Esophagus squamous epithelium (tissue), 4 donors: ENCODE results near the gene PRODH.

ENCODE experiments used
- POLR2A ChIP-seq, 4 donors: fragments of 450-650 bp; IDR thresholded peaks; one replicate each; pipeline ENCODE4 v1.6.1; 2017; ENCODE audit warnings: antibody characterized with exemption in 4 of 4, mild to moderate bottlenecking in 4 of 4, moderate library complexity in 3 of 4
- TF ChIP-seq, protein P1 (sequence below), 6 experiments: fragments of 450-650 bp in 4 of 6; fragments of 200-600 bp in 2 of 6; sonication (generic) in 2 of 6; IDR thresholded peaks; one replicate each; pipeline ENCODE4 v1.5.1; 2016 to 2019; ENCODE audit warnings: antibody characterized with exemption in 6 of 6, mild to moderate bottlenecking in 4 of 6, moderate library complexity in 4 of 6

DNA sequence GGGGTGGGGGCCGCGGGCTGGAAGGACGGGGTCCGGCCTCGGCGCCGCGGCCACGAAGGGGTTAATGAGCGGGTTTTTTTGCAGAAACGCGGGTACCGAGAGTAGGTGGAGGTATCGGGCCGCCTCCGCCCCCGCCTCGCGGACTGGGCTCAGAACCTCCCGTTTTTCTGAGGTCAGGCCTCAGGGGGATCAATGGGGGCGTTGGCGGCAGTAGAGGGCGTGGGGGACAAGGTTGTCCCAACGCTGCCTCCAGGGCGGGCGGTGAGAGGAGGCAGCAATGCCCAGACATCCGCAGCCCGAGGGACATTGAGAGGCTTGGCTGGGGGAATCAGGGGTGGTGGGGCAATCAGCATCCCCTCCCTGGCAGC is 34.8 kb upstream of the PRODH start:
- TF ChIP-seq, protein P1, sequence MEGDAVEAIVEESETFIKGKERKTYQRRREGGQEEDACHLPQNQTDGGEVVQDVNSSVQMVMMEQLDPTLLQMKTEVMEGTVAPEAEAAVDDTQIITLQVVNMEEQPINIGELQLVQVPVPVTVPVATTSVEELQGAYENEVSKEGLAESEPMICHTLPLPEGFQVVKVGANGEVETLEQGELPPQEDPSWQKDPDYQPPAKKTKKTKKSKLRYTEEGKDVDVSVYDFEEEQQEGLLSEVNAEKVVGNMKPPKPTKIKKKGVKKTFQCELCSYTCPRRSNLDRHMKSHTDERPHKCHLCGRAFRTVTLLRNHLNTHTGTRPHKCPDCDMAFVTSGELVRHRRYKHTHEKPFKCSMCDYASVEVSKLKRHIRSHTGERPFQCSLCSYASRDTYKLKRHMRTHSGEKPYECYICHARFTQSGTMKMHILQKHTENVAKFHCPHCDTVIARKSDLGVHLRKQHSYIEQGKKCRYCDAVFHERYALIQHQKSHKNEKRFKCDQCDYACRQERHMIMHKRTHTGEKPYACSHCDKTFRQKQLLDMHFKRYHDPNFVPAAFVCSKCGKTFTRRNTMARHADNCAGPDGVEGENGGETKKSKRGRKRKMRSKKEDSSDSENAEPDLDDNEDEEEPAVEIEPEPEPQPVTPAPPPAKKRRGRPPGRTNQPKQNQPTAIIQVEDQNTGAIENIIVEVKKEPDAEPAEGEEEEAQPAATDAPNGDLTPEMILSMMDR (IDR thresholded peaks at IDR 0.05): no peak
- TF ChIP-seq POLR2A (IDR thresholded peaks at IDR 0.05): no peak
